GM19438 (cell line): ENCODE measurements around the gene AKR1B15.
"Not testable (repeated sequence)": the region's sequence is repeated elsewhere in the genome, so short reads cannot be mapped to it uniquely, and the experiment has no call there.

ENCODE experiments used
- ATAC-seq: cut with Tn5 transposase; IDR thresholded peaks from one replicate; pipeline ENCODE4 v1.9.1; 2021; ENCODE audit warnings: low read depth; ENCODE audit not compliant: unreplicated experiment

Gene AKR1B15

DNA sequence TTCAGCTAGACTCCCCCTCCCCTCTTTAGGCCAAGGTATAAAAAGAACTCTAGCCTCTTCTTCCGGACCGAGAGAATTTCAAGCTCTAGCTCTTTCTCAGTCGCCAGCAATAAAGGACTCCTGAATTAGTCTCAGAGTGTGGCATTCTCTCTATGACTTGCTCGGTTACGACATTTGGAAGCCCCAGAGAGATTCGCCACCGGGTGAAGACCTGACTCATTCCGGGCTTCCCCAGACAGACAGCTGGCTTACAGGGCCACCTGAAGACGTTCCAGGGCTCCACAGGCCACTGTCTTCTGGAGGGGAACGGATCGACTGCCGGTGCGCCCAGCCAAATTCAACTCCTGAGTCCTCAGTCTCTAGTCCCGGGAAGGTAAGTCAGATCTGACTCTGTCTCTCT lies at the start of gene AKR1B15:
TSS of gene AKR1B15 (plus strand) at position 234 of the 400 bp plus-strand sequence. CDS start 15,510 bp downstream, outside the sequence.
- peak; percentile 92 for ATAC-seq

DNA sequence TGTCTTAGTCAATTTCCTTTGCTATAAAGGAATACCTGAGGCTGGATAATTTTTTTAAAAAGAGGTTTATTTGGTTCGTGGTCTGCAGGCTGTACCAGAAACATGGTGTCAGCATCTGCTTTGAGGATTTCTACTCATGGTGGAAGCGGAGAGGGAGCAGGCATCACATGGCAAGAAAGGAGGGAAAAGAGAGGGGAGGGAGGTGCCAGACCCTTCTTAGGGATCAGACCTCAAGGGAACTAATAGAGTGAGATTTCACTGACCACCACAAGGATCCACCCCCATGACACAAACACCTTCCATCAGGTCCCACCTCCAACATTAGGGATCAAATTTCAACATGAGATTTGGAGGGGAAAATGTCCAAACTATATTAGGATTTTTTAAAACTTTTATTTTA lies 48.5 kb upstream of the AKR1B15 start:
- ATAC-seq = no peak

DNA sequence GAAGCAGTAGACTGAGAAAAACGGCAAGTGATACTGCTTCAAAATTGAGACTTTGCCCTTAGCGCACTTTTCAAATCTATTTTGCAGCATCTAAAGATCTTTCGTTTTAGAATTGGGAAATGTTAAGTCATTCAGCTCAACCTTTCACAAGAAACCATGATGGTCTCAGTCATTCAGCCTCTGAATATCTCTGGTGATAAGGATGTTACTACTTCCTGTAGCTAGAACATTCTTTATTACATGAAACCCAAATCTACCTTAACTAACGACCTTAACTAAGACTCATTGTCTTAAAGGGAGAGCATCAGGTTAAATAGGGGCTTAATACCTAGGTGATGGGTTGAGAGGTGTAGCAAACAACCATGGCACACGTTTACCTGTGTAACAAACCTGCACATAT lies 47.9 kb upstream of the AKR1B15 start:
- ATAC-seq = no peak

DNA sequence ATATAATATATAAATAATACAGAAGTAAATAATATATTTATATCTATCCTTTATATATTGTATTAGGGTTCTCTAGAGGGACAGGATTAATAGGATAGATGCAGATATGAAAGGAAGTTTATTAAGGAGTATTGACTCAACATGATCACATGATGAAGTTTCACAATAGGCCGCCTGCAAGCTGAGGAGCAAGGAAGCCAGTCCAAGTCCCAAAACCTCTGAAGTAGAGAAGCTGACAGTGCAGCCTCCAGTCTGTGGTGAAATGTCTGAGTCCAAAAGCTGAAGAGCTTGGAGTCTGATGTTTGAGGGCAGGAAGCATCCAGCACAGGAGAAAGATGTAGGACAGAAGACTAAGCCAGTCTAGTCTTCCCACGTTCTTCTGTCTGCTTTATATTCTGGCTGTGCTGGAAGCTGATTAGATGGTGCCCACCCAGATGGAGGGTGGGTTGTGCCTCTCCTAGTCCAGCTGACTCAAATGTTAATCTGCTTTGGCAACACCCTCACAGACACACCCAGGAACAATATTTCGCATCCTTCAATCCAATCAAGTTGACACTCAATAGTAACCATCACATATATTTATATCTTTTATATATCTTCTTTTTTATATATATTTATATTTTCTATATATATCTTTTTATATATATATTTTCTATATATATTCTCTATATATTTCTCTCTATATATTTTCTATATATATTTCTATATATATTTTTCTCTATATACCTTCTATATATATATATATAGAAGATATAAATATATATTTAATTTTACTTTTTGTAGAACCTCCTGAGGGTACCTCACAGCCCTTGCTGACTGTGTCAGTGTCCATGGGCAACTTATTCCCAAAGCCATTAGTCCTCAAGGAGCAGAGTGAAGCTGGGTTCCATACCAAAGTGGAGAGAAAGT lies 46.2 kb upstream of the AKR1B15 start:
- no peak for ATAC-seq

DNA sequence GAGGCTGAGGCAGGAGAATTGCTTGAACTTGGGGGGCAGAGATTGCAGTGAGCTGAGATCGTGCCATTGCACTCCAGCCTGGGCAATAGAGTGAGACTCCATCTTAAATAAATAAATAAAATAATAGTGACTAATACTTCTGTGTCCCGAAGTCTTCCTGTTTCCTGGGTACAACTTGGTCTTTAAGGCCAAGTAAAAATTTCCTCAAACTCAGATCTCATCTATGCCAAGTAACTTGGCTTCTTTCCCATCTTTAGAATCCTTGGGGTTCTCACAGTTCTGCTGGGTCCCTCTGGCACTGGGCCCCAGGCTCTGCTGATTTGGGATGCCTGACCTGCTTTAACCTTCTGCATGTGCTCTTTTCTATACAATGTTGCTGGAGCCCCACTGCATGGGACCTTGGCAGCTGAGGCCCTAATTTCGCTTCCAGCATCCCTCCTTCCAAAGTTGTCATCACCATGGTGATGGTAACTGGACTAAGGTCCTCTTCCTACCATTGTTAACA lies 44.2 kb upstream of the AKR1B15 start:
- no peak for ATAC-seq

DNA sequence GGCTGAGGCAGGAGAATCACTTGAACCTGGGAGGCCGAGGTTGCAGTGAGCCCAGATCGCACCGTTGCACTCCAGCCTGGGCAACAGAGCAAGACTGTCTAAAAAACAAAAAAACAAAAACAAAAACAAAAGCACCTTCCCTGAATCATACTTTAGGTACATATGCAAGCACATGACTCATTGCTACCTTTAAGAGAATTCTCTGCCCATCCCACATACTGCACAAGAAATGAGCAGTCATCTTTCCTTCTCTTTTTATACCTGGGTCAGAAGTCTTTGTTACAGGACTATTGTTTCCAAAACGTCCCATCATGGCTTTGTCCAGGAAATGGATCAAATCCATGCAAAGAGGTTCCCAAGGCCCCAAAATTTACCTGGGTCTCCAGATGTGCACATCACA lies 43.1 kb upstream of the AKR1B15 start:
- ATAC-seq = no peak

DNA sequence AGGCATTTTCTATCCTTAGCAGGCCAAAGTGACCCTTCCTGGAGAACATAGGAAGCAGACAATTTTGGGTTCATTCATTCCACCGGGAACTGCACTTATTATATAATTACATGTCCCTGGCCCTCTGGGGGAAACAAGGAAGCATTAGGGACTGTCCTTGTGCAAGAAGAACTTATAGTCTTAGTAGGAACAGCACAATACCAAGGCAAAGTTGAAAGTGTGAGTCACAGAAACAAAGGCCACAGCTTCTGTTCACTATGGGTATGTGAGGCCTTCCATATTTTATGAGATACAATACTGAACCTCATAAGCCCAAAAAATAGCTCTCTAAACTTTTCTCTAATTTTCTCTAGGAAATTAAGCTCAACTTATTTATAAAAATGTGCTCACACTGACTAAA lies 39.9 kb upstream of the AKR1B15 start:
- no peak for ATAC-seq

DNA sequence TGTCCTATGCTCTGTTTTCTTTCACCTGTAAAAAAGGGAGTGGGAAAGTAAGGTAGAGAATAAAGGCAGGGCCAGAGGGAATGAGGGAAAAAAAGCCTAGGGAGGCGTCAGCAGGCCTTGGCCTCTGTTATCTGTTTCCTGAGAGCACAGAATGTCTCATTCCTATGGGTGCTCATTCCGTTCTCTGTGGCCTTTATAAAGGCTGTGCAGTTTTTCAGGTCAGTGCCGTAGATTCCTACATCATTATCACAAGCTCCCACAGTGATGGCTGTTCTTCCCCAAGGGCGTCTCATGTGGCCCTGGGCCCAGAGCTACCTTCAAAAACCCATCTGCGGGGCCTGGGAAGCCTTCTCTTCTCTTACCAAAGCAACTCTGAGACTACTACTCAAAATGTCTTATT lies 38.3 kb upstream of the AKR1B15 start:
- ATAC-seq = no peak

DNA sequence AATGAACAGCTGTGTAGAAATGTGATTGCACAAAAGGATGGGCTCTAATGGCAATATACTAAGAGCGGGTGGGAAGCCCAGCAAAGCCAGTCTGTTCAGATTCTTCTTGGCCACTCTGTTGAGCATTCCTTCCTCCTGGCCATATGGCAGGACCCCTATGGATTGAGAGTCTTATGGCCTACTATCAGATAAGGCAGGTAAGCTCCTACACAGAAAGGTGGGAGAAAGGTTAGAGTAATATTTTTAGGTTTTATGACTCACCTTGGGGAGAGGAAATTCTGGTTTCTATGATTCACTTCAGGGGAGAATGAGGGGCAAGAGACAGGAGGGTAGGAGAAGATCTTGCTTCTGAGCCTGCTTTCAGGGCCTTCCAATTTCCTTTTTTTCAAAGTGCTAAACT lies 36.6 kb upstream of the AKR1B15 start:
- no peak for ATAC-seq

DNA sequence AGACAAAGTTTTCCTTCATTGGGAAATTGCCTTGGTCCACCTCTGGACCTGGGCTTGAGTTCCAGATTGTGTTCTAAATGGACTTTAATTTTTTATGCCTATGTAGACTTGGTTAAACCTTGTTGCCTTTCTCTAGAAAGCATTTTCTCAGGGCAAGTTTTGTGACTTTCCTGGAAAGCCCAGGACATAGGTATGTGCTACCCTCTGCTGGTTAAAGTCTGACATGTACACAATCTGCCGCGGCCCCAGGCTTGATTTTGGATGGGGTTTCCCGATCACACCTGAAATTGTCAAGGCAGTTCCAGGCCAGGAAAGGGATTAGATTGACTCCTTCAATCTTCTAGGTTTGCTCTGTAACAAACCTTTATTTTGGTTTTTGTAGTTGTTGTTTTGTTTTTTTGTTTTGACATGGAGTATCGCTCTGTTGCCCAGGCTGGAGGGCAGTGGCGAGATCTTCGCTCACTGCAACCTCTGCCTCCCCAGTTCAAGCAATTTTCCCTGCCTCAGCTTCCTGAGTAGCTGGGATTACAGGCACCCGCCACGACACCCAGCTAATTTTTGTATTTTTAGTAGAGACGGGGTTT lies 35.6 kb upstream of the AKR1B15 start:
- no peak for ATAC-seq

DNA sequence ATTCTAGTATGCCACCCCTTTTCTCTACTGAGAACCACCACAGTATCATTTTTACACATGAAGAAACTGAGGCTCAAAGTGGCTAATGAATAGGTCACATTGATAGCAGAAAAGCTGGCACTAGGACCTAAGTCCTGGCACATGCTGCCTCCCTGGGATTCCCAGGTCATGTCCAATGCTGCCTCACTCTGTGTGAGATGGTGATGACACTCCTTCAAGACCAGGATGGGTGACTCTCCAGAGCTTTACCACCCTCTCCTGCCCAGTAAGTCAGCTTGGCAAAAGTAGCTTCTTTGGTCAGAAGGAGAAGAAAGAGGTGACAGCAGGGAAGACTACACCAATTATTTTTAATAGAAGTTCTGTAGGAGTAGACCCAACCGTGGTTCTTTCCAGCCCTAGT lies 34.8 kb upstream of the AKR1B15 start:
- no peak for ATAC-seq

DNA sequence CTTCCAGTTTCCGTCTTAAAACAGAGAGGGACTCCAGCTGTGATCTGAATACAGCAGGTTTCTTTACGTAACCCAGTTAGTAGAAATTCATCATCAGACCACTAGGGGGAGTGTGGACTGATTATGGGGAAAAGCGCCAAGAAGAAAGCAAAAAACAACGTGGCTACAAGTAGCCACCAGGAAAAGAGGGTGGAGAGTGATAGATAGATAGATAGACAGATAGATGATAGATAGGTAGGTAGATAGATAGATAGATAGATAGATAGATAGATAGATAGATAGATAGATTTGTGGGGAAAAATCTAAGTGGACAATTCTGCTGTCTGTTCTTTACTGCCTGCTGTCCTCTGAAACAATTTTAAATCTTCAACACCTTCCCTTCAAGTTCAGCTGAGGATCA lies 34.2 kb upstream of the AKR1B15 start:
- no peak for ATAC-seq

DNA sequence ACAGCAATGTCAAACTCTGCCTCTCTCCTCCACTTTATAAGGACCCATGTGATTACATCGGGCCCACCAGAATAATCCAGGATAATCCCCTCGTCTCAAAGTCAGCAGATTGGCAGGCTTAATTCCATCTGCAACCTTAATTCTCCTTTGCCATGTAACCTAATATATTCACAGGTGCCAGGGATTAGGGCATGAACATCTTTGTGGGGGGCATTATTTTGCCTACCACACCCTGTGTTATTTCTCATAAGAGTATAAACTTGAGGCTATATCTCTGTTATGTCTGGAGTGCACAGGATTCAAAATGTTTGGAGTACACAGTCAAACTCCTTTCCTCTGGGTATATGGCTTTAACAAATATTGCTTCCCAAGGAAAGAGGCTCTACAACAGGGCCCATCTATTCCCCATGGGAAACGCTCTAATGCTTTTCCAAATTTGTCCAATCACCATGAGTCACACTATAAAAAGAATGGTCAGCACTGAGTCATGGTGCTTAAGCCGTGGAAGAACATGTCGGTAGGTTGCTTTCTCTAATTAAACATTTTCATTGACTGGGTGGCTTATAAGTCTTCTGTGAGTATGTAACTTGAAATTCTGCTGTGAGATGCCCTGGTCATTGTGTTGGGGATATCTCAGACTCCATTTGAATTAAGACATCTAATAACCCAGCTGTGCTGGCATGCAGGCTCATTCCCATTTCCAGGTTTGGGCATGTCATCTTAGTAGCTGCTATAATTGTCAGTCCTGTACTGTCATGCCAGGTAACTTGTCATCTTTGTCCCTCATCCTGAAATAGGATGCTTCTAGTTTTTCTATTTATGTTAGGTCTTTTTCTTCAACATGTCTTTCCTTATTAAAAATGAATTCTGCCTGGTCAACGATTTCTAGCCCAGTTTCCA lies 33.1 kb upstream of the AKR1B15 start:
- no peak for ATAC-seq

DNA sequence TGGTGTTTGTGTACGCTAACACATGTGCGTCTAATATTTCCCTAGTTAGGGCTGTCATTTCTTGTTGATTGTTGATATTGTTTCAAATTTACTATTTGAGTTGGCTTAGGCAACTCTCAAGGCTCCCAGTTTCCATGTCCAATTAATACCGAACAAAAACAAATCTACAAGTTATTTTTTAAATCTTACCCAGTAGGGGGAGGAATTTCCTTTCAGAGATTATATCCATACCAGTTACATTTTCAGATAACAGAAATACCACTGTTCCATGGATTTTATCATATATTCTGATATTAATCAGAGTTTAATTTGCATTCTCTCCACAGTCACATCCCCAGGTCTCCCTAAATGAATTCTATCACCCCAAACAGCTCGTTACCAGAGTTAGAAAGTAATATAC lies 28.8 kb upstream of the AKR1B15 start:
- no peak for ATAC-seq

DNA sequence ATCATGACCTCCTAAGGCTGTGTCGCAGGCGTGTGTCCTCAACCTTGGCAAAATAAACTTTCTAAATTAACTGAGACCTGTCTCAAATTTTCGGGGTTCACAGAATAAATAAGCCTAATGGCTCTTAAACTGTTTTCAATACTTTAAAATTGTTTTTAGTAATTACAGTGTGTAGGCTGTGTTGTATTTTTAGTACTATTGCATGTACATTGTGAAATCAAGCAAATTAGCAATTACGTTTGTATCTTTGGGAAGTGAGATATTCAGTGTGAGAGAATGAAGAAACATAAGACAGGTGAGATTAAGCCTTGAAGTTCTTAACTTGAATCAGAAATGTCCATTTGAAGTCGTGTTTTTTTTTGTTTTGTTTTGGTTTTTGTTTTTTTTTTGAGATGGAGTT lies 26.3 kb upstream of the AKR1B15 start:
- no peak for ATAC-seq

DNA sequence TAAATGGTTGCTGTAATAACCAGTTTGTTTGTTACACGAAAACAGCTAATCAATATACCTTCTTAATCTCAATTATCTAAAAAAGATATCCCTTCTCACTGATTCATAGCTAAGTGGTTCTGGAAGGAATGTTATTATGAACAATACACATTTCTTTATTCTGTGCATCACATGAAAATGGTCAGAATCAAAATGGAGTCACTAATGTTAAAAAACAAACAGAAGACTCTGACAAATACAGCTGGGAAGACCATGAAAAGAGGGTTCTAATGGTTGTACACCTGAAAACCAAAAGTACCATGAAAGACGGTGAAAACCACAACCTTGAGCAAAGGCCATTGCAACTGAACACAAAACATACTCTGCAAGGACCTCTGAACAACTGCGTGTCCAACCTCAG lies 23.5 kb upstream of the AKR1B15 start:
- ATAC-seq = not testable (repeated sequence)

DNA sequence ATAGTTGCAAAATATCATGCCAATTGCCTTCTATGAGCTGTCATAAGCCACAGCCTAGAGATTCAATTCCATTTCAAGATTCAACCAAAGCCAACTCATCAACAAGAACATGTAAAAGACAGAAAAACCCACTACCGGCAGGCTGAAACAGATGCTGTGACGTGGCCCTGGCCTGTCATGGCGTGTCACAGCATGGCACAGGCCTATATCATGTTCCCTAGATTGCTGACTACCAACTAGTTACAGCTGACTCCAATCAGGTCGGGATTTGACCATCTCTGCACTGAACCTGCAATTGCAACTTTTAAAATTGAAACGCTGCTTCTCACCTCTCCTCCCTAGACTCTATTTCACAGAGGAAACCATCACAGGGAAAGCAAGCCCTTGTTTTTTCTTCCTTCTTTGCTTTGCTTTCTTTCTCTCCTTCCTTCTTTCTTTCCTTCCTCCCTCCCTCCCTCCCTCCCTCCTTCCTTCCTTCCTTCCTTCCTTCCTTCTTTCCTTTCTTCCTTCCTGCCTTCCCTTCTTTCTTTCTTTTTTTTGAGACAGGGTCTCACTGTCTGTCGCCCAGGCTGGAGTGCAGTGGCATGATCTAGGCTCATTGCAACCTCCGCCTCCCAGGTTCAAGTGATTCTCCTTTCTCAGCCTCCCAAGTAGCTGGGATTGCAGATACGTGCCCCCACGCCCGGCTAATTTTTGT lies 22.2 kb upstream of the AKR1B15 start:
- not testable (repeated sequence) for ATAC-seq

DNA sequence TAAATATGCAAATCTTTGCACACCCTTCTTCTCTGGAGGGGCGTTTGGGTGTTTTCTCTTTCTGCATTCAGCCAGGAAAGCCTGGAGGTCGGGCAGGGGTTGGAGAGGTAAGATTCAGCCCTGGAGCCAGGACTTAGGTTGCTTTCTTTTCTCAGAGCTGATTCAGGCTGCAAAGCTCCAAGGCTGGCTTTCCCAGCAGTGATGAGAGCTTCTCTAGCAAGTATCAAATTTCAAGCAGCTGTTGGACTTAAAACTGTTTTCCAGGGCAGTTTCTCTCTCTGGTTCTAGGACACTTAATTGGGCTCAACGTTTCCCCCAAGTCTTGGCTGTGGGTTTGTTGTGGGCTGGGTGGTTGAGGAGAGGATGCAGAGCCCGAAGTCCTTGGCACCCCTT lies 20.9 kb upstream of the AKR1B15 start:
- ATAC-seq = no peak

DNA sequence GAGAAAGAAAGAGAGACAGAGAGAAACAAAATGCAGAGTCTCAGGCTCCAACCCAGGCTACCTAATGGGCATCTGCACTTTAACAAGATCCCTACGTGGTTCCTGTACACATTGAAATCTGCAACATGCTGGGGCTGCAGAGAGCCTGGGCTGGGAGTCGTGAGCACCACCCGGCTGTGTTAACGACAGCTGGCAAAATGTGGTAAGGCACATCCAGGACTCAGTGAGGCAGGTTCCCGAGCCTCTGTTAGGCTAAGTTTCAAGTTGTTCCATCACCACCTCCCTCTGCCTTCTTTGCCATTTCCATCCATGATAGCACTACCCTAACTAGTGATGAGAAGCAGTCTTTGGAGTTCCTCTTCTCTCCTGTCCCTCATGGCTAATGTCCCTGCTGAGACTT lies 20.2 kb upstream of the AKR1B15 start:
- ATAC-seq = no peak

DNA sequence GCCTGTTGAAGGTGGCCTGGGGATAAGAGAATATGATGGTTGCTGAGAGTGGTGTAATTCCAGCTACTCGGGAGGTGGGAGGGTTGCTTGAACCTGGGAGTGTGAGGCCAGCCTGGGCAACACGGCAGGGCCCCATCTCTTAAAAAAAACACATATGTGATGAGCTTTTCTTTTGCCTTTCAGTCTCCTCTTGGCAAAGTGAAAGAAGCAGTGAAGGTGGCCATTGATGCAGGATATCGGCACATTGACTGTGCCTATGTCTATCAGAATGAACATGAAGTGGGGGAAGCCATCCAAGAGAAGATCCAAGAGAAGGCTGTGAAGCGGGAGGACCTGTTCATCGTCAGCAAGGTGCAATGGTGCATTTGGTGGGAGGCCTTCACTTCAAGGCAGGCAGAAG lies 18.4 kb upstream of the AKR1B15 start:
- ATAC-seq = no peak
